ENCODE data around the gene ERP27. TPM values are rescaled to one million over a fixed set of nuclear protein-coding genes. Genes with fewer than 3 reads are reported as not detected.

ERP27 gene
- total RNA-seq, 1 experiment from 2014 or later, result not detected

Other genes starting within 250 kb of the ERP27 start
- gene GUCY2C, start 241.9 kb downstream of the ERP27 start, total RNA-seq (2014; rRNA removed; shearing (Covaris generic)), result 1.1 and 2.5 TPM in 2 replicates
- gene WBP11, start 135.1 kb downstream of the ERP27 start, total RNA-seq (2014; rRNA removed; shearing (Covaris generic)), result 31.7 and 33.8 TPM in 2 replicates
- 1.7 and 3.0 TPM in 2 replicates for gene C12orf60, start 134.9 kb downstream of the ERP27 start, total RNA-seq (2014; rRNA removed; shearing (Covaris generic))
- gene SMCO3, start 124.4 kb downstream of the ERP27 start, total RNA-seq (2014; rRNA removed; shearing (Covaris generic)), result not detected in 2 replicates
- gene ART4, start 95.0 kb downstream of the ERP27 start, total RNA-seq (2014; rRNA removed; shearing (Covaris generic)), result not detected in 2 replicates
- gene MGP, start 52.7 kb downstream of the ERP27 start, total RNA-seq (2014; rRNA removed; shearing (Covaris generic)), result not detected in 2 replicates
- 0.89 and 2.1 TPM in 2 replicates for gene ARHGDIB, start 23.1 kb upstream of the ERP27 start, total RNA-seq (2014; rRNA removed; shearing (Covaris generic))
- not detected in 2 replicates for gene PDE6H, start 34.5 kb upstream of the ERP27 start, total RNA-seq (2014; rRNA removed; shearing (Covaris generic))

Data from H7 (cell line).